ENCODE results near the gene NUDT19.
"Not testable (repeated sequence)": the region's sequence is repeated elsewhere in the genome, so short reads cannot be mapped to it uniquely, and the experiment has no call there.

Gene NUDT19

DNA sequence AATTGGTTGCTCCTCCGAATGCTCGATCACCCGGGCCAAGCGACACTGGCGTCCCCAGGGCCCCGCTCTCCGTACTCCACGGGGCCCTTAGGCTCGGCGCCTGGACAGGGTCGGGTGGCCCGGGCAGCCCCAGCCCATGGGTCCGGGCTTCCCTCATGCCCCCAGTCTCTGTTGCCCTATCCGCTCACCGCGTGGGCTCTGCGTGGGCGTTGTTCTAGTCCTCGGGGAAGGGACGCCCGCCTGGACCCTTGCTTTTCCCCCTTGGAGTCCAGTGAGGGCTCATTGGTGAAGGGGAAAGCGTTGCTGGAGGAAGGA lies 29.3 kb downstream of the NUDT19 start:
- no peaks in the 10 kb centered on the region for H3K4me1 ChIP-seq
- H3K36me3 ChIP-seq: peaks cover 27% of the 10 kb centered on the region
- no peak overlapping the region for H3K4me2 ChIP-seq
- no peak overlapping the region for H3K27ac ChIP-seq
- no peak overlapping the region for H3K9ac ChIP-seq
- no peak for TF ChIP-seq Cebpa-rat (IDR thresholded peaks at IDR 0.05)
- H4K20me1 ChIP-seq: no peaks in the 10 kb centered on the region
- H3K9me3 ChIP-seq: peaks cover 7% of the 10 kb centered on the region
- no peaks in the 10 kb centered on the region for H3K27me3 ChIP-seq
- H3K4me3 ChIP-seq: no peak overlapping the region

DNA sequence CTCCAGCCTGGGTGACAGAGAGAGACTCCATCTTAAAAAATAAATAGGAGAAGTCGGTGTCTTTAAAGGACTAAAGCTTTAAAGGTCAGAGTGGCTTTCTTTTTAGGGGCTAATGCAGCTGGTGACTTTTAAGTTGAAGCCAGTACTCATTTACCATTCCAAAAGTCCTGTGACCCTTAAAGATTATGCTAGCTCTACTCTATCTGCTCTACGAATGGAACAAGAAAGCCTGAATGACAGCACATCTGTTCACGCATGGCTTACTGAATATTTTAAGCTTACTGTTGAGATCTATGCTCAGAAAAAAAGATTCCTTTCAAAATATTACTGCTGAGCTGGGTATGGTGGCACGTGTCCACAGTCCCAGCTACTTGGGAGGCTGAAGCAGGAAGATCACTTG lies 44.3 kb downstream of the NUDT19 start:
- Histone ChIP-seq H3K9ac (no peak overlapping the region), H3K4me3 (no peak overlapping the region), H3K4me2 (no peak overlapping the region), H4K20me1 (no peaks in the 10 kb centered on the region), H3K4me1 (no peaks in the 10 kb centered on the region), H3K27me3 (no peaks in the 10 kb centered on the region), H3K36me3 (no peaks in the 10 kb centered on the region), H3K9me3 (no peaks in the 10 kb centered on the region), H3K27ac (no peak overlapping the region)
- TF ChIP-seq Cebpa-rat (IDR thresholded peaks at IDR 0.05): no peak

DNA sequence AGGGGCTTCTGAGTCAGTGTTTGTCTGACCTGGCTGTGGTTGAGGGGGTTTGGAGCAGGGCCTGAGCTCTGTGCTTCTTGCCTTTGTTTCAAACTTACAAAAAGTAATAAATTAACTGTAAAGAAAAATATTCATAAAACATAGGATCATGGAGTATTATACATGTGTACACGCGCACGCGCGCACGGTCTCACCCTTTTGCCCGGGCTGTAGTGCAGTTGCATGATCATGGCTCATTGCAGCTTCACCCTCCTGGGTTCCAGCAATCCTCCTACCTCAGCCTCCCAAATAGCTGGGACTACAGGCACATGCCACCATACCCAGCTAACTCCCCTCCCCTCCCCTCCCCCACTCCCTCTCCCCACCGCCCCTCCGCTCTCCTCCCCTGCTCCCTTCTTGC lies 51.4 kb downstream of the NUDT19 start:
- Histone ChIP-seq H3K9me3 (no peaks in the 10 kb centered on the region), H3K36me3 (no peaks in the 10 kb centered on the region), H3K27ac (no peak overlapping the region), H3K4me3 (no peak overlapping the region), H3K4me1 (peaks cover 10% of the 10 kb centered on the region; the same call in 1 of the 2 replicates), H4K20me1 (no peaks in the 10 kb centered on the region), H3K4me2 (no peak overlapping the region), H3K9ac (no peak overlapping the region), H3K27me3 (no peaks in the 10 kb centered on the region)
- no peak for TF ChIP-seq Cebpa-rat (IDR thresholded peaks at IDR 0.05)

DNA sequence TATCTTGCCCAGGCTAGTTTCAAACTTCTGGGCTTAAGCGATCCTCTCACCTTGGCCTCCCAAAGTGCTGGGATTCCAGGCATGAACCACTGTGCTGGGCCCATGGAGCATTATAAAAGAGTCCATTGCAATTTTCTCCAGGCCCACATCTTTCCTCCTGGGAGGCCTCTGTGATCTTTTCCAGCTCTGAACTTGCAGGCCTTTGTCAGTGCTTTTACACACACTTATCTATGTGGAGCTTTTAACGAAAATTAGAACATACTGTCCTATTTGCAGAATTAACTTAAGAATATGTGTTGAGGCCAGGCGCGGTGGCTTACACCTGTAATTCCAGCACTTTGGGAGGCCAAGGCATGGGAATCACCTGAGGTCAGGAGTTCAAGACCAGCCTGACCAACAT lies 51.8 kb downstream of the NUDT19 start:
- peaks cover 10% of the 10 kb centered on the region; the same call in 1 of the 2 replicates for H3K4me1 ChIP-seq
- H3K4me3 ChIP-seq: no peak overlapping the region
- no peak overlapping the region for H3K4me2 ChIP-seq
- H3K9ac ChIP-seq: no peak overlapping the region
- no peak overlapping the region for H3K27ac ChIP-seq
- H3K9me3 ChIP-seq: no peaks in the 10 kb centered on the region
- no peak for TF ChIP-seq Cebpa-rat (IDR thresholded peaks at IDR 0.05)
- H4K20me1 ChIP-seq: no peaks in the 10 kb centered on the region
- H3K36me3 ChIP-seq: no peaks in the 10 kb centered on the region
- no peaks in the 10 kb centered on the region for H3K27me3 ChIP-seq

DNA sequence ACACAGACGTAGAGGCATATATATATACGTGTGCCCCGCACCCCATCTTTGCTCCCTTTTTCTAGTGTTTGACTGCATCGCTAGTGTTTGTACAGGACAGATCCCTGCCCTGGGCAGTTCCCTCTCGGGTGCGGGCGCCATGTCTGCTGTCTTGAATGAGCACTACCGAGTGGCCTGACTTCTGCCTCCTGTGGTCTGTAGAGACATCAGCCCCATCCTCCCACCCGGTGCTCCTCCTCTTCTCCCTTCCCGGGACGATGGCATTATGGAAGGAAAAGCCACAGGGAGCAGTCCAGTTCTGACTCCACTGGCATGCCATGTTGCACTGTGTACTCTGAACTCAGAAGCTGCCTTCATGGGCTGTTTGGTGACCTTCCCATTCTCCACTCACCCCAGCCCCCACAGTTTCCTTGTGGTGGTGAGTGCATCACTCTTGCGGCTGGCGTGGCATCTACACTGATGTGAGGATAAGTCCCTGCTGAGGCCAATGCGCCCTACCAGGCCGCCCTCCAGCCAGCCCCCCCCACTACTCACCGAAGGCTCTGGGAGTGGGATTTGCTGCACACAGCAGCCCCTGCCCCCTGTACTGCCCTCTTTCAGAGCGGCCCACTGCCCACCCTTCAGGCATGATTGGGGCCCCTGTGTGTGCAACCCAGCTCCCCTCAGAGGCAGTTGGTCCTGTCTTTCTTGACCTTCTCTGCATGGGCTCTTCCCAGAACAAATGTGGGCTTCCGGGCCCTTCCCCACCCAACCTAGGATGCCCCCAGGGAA lies 53.1 kb downstream of the NUDT19 start:
- H3K27ac ChIP-seq: no peak overlapping the region
- H3K4me2 ChIP-seq: no peak overlapping the region
- H3K4me3 ChIP-seq: no peak overlapping the region
- H3K9me3 ChIP-seq: no peaks in the 10 kb centered on the region
- H3K4me1 ChIP-seq: peaks cover 10% of the 10 kb centered on the region; the same call in 1 of the 2 replicates
- no peaks in the 10 kb centered on the region for H3K36me3 ChIP-seq
- no peaks in the 10 kb centered on the region for H4K20me1 ChIP-seq
- no peak for TF ChIP-seq Cebpa-rat (IDR thresholded peaks at IDR 0.05)
- no peak overlapping the region for H3K9ac ChIP-seq
- no peaks in the 10 kb centered on the region for H3K27me3 ChIP-seq

DNA sequence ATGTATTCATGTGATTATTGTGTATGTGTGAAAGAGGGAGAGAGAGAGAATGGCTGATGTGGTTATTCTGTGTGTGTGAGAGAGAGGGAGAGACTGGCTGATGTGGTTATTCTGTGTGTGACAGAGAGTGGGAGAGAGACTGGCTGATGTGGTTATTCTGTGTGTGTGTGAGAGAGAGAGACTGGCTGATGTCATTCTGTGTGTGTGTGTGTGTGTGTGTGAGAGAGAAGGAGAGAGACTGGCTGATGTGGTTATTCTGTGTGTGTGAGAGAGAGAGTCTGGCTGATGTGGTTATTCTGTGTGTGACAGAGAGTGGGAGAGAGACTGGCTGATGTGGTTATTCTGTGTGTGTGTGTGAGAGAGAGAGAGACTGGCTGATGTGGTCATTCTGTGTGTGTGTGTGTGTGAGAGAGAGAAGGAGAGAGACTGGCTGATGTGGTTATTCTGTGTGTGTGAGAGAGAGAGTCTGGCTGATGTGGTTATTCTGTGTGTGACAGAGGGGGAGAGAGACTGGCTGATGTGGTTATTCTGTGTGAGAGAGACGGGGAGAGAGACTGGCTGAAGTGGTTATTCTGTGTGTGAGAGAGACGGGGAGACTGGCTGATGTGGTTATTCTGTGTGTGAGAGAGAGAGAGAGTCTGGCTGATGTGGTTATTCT lies 54.1 kb downstream of the NUDT19 start:
- H3K36me3 ChIP-seq, H3K9ac ChIP-seq, H3K27ac ChIP-seq, H3K4me2 ChIP-seq, H3K9me3 ChIP-seq, H4K20me1 ChIP-seq, H3K4me3 ChIP-seq, H3K27me3 ChIP-seq: not testable (repeated sequence)
- peaks cover 10% of the 10 kb centered on the region; the same call in 1 of the 2 replicates for H3K4me1 ChIP-seq

DNA sequence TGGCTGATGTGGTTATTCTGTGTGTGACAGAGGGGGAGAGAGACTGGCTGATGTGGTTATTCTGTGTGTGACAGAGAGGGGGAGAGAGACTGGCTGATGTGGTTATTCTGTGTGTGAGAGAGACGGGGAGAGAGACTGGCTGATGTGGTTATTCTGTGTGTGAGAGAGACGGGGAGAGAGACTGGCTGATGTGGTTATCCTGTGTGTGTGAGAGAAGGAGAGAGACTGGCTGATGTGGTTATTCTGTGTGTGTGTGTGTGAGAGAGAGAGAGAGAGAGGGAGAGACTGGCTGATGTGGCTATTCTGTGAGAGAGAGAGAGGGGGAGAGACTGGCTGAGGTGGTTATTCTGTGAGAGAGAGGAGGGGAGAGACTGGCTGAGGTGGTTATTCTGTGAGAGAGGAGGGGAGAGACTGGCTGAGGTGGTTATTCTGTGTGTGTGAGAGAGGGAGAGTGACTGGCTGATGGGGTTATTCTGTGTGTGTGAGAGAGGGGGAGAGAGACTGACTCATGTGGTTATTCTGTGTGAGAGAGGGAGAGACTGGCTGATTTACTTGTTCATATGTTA lies 55.1 kb downstream of the NUDT19 start:
- not testable (repeated sequence) for H3K27ac ChIP-seq, H3K9ac ChIP-seq, H3K36me3 ChIP-seq, H3K4me3 ChIP-seq, H3K9me3 ChIP-seq, H3K27me3 ChIP-seq, H4K20me1 ChIP-seq
- Histone ChIP-seq H3K4me2 (peak overlapping the region; percentile 32; the same call in 1 of the 2 replicates), H3K4me1 (peaks cover 10% of the 10 kb centered on the region; the same call in 1 of the 2 replicates)

DNA sequence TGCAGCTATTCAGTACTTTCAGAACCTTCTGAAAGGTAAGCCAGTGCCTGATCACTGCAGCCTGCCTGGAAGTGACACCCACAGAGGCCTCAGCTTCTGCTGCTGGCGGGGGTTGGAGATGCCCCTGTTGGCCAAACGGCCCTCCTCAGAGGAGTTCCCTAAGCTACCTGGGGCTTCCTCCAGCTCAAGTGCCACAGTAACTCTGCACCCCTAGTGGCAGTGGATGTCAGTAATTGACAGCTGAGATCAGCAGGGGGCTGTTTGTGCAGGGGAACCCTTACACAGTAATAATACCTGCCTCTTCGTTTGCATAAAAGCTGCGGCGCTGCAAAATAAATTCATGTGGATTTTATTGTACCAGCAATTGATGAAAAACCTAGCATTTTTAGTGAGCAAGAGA lies 56.9 kb downstream of the NUDT19 start:
- no peaks in the 10 kb centered on the region for H3K27me3 ChIP-seq
- no peak overlapping the region for H3K4me3 ChIP-seq
- H4K20me1 ChIP-seq: no peaks in the 10 kb centered on the region
- no peaks in the 10 kb centered on the region for H3K9me3 ChIP-seq
- no peak overlapping the region for H3K27ac ChIP-seq
- no peak for TF ChIP-seq Cebpa-rat (IDR thresholded peaks at IDR 0.05)
- H3K4me2 ChIP-seq: no peak overlapping the region
- H3K36me3 ChIP-seq: no peaks in the 10 kb centered on the region
- no peak overlapping the region for H3K9ac ChIP-seq
- H3K4me1 ChIP-seq: peaks cover 10% of the 10 kb centered on the region; the same call in 1 of the 2 replicates

DNA sequence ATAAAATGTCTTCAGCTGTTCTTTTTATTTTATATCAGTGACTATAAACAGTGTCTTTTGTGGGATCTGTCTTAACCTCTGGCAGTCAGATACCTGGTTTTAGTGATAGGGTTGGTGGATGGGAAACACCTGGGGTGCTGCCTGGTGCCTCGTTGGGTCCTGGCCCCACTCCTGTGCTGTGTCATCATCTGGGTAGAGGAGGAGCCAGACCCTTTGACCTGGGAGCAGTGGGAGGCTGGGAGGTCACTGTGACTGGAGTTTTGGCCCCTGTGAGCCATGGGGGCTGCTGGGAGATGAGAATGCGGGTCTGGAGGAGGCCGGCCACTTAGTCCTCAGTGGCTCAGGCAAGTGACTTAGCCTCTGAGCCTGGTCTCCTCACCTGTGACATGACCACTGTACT lies 57.3 kb downstream of the NUDT19 start:
- no peak overlapping the region for H3K4me3 ChIP-seq
- no peaks in the 10 kb centered on the region for H3K36me3 ChIP-seq
- no peaks in the 10 kb centered on the region for H3K27me3 ChIP-seq
- no peaks in the 10 kb centered on the region for H3K9me3 ChIP-seq
- H3K27ac ChIP-seq: no peak overlapping the region
- no peak overlapping the region for H3K4me2 ChIP-seq
- no peak for TF ChIP-seq Cebpa-rat (IDR thresholded peaks at IDR 0.05)
- no peak overlapping the region for H3K9ac ChIP-seq
- H4K20me1 ChIP-seq: no peaks in the 10 kb centered on the region
- peaks cover 10% of the 10 kb centered on the region; the same call in 1 of the 2 replicates for H3K4me1 ChIP-seq

DNA sequence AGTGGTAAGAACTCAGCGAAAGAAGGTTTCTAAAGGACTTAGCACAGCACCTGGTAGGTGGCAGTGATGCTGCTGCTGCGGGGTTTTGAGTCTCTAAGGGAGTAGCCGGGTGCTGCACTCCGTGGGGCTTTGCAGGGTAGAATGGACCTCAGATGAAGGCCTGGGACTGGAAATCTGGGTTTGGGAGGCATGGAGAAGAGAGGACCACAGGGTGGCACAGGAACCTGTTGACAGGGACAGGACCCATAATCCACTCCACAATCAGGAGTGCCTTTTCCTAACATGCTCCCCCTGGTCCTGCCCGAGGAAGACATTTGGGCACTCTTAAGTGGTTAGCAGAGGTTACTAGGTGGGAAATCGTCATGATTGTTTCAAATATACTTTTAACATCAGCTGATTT lies 57.7 kb downstream of the NUDT19 start:
- H3K27ac ChIP-seq: no peak overlapping the region
- no peaks in the 10 kb centered on the region for H3K36me3 ChIP-seq
- no peaks in the 10 kb centered on the region for H3K9me3 ChIP-seq
- H3K4me1 ChIP-seq: peaks cover 10% of the 10 kb centered on the region; the same call in 1 of the 2 replicates
- no peak overlapping the region for H3K9ac ChIP-seq
- no peak overlapping the region for H3K4me3 ChIP-seq
- no peak for TF ChIP-seq Cebpa-rat (IDR thresholded peaks at IDR 0.05)
- H3K4me2 ChIP-seq: no peak overlapping the region
- H3K27me3 ChIP-seq: no peaks in the 10 kb centered on the region
- no peaks in the 10 kb centered on the region for H4K20me1 ChIP-seq

Data from BLaER1 (cell line).